ENCODE measurements around the gene TMEM244.

DNA sequence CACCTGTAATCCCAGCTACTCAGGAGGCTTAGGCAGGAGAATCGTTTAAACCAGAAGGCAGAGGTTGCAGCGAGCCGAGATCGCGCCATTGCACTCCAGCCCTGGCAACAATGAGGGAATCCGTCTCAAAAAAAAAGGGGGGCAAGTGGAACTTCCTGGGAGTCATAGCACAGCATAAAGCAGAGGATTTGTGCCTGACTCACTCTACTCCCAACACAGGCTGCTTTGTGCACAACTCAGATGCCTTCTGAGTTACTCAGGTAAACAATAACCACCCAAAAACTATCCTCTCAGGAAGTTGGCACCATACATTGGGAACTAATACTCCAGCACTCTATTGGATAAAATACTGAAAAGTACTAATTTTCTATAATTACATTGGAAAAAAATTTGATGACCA is 2.5 kb upstream of the TMEM244 start:
- TF ChIP-seq FOS (IDR thresholded peaks at IDR 0.05; ENCODE audit: low read depth, low read length) = peak; percentile 57
- TF ChIP-seq, protein P1, sequence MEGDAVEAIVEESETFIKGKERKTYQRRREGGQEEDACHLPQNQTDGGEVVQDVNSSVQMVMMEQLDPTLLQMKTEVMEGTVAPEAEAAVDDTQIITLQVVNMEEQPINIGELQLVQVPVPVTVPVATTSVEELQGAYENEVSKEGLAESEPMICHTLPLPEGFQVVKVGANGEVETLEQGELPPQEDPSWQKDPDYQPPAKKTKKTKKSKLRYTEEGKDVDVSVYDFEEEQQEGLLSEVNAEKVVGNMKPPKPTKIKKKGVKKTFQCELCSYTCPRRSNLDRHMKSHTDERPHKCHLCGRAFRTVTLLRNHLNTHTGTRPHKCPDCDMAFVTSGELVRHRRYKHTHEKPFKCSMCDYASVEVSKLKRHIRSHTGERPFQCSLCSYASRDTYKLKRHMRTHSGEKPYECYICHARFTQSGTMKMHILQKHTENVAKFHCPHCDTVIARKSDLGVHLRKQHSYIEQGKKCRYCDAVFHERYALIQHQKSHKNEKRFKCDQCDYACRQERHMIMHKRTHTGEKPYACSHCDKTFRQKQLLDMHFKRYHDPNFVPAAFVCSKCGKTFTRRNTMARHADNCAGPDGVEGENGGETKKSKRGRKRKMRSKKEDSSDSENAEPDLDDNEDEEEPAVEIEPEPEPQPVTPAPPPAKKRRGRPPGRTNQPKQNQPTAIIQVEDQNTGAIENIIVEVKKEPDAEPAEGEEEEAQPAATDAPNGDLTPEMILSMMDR (conservative IDR thresholded peaks at IDR 0.05; ENCODE audit: low read depth, low read length) = no peak

All from IMR-90 (cell line).